HG03159 (cell line): ENCODE results near the gene NAPA.
A peak's percentile ranks its signal among the peaks of the same experiment; 100 is the strongest.

ENCODE experiments used
- ATAC-seq: cut with Tn5 transposase; IDR thresholded peaks from one replicate; pipeline ENCODE4 v1.9.1; 2021; ENCODE audit warnings: mild to moderate bottlenecking, moderate library complexity; ENCODE audit not compliant: unreplicated experiment

NAPA gene

DNA sequence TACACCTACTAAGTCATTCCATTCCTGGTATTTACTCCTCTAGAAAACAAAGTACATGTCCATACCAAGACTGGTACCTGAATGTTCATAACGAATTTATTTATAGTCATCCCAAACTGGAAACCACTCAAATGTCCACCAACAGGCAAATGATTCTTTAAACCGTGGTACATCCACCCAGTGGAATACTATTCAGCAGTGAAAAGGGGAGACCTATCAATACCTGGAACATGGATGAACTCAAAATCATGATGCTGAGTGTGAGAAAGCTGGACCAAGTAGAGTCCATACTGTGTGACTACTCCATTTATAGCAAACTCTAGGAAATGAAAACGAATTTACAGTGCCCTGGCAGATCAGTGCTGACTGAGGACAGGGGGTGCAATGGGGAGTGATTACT, 11.9 kb upstream of the NAPA start:
- no peak for ATAC-seq

DNA sequence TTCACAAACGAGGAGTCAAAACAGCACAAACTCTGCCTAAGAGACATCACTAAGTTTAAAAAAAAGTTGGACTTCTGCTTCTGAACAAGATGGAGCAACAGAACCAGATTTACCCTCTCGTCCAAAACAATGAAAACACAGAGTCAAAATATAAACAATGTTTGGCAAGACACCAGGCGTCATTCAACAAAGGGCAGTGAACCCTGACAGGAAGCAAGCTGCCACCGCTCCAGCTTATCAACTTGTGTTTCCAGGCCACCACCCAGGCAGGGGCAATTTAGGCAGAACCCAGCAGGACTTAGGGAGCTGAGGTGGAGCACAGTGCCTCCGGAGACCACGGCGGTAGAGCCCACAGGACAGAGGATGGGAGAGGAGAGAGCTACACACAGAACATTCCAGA, 8.6 kb upstream of the NAPA start:
- ATAC-seq: no peak

DNA sequence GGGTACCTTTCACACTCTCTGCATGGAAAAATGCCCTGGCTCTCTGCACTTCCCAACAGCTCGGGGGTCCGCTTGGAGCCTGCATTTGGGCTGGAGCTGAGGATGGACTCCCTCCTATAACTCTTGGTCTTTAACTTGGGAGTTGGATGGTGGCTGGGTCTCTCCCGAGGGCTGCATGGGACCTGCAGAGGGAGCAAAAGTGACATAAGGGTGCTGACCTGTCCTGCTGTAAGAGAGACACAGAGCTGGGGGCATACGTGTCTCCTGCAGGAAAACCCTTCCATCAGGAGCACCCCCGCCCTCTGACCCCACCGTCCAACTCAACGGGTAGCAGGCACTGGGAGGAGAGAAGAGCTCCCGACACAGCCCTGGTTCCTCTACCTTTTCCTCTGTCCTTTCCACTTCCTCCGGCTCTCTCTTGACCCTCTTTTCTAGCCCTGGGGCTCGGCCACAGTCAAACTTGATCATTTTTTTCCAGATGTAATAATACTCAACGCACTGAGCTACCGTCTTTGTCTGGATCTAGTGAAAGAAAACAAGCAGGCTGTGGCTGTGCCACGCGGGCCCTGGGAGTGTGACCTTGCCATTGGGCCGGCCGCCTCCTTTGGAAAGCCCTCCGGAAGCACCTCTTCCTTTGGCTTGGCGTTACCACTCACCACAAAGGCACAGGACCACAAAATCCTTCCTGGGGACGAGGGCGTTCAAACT, 6.8 kb upstream of the NAPA start:
- ATAC-seq: no peak

DNA sequence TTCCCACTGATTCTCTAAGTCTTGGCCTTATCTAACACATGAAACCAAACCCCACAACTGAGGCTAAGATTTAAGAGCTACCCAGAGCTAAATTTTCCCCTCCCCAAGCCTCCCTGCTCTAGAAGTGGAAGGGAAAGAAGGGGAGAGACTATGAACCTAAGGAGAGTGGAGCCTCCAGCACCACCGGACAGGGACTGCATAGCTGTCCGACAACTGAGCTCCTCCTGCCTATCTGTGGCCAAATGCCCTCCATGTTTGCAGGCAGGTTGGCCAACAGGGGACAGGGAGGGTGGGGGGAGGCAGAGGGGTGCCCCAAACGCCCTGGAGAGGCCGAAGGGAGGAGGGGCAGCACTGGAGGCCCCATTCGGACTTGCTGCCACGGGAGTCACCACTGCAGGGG, 6.0 kb upstream of the NAPA start:
- no peak for ATAC-seq

DNA sequence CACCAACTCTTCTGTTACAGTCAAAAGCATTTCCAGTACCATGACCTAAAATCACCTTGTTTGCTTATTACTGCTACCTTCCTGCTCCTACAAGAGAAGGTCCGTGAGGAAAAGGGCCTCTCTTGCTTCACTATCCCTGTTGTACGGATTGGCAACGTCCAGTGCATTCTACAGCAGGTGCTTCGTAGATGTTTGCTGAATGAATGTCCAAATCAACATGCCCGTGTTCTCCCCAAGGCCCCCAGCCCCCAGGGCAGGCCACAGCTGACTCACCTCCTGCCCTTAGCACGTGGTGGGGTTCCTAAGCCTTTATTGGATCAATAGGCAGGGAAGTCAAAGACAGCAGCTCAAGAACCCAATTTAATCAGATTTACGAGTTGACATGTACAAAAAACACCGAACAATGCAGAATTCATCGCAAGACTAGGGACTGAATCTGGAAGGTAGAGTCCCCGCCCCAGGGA, 5.5 kb upstream of the NAPA start:
- ATAC-seq: no peak

DNA sequence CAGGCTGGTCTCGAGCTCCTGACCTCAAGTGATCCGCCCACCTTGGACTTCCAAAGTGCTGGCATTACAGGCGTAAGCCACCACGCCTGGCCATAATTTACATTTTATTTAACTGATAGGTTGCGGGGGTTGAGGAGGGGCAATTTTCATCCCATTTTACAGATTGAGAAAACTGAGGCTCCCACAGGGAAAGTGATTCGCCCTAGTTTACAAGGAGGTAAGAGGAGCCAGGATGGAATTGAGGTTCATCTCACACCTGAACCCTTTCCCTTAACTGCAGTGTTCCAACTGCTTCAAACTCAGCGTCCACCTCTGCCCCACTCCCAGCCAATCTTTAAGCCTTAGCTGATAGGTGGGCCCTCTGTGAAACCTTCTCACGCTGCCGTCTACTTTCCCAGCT, 4.0 kb upstream of the NAPA start:
- ATAC-seq: no peak

DNA sequence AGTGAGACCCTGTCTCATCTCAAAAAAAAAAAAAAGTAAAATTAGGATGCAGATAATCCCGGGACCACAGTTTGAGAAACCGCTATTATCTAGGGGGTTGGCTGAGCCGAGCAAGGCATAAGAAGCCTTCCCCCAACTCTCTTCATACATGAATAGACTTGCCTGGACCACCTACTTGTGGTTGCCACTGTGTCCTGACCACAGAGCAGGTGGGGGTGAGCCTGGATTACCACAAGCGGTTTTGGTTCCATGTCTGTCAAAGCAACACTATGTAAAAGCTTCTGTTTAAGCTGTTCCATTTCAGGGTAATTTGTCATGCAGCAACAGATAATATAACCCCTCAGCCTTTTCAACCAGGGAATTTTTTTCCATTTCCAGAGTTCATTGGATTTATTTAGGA, 3.3 kb upstream of the NAPA start:
- no peak for ATAC-seq

DNA sequence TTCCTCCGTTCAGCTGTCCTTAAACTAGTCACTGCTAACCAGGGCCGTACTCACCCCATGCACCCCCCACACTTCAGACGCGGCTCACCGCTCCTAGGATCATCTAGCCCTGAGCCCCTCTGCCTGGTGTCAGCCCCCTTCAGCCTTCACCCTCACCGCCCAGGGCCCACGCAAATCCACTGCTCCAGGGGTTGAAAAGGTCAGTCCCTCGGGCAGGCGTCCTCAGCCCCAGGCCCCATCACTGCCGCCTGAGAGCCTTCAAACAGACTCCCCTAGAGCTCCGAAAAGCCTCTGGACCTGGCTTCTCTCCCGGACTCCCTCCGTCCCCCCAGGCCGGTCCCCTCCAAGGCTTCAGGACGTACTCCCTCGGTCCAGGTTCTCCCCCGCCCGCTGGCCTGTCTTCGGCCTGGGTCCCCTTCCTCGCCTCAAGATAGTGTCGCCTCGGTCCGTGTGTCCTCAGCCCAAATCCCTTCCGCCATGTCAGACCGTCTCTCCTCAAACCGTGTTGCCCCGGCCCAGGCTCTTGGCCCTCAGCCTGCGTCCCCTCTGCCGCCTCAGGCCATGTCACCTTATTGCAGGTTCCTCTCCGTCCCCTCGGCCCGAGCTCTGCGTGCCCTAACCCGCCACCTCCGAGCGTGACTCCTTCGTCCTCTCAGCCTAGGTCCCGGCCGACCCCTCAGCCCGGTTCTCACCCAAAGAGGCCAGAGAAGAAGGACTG, 553 bp downstream of the NAPA start:
- peak; percentile 3 for ATAC-seq

DNA sequence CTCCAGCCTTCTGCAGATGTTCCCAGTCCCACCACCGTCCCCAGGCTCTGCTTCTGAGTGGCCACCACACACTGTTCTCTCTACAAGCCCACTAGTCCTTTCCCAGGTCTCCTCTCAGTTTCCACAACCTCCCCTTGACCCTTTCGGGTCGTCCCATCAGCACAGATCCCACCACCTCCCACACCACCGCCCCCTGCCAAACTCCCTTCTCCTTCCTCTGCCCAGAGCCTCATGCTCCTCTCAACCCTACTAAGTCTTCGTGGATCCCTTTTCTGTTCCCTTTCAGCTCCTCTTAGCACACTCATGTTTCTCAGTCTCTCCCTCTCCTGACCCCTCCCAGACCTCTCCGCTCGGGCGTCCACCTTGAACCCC, 1.9 kb downstream of the NAPA start:
- ATAC-seq: no peak

DNA sequence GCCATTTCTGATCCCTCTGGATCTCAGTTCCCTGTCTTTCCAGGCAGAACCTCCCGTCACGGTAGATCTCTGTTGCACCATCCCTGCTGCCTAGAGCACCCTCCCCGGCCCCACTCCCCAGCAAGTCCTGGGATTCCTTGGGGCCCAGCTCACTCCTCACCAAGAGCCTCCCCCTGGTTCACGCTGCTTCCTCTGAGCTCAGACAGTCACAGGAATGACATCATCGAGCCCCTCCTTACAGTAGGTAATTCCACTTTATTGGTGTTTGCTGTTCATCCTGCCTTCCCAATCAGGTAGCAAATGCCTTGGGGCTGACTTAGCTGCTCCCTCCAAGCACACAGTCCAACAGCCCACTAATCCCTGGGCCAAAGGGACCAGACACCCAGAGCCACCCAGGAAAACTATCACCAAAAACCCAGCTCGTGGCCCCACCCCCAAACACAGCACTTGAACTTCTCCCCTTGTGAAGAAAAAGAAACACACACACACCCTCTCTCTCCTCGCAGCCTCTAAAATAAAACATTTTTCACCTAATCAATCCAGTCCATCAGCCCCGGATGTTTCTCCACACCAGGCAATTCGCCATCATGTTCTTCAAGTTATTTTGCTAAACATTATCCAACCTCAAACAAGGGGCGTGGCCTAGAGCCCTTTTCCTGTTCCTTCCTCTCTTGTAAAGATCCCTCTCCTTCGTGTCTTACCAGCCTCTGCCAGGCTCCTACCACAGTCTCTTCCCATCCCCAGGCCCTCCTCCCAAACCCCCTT, 2.5 kb downstream of the NAPA start:
- ATAC-seq: no peak

DNA sequence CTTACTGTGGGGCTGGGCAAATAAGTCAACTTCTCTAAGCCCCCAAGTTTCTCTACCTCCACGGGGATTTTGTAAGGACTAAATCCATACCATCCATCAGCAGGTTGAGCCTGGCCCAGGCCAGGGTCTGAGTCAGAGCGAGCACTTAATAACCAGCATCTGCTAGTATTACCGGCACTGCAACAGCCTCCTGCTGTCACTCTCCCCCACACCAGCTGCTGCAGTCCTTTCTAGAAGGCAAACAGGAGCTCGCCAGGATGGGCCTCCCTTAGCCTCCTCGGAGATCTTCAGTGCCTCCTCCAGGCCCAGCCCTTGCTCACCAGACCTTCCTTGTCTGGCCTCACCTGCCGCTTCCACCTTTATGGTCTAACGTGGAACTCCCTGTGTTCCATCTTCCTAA, 3.2 kb downstream of the NAPA start:
- ATAC-seq: no peak

DNA sequence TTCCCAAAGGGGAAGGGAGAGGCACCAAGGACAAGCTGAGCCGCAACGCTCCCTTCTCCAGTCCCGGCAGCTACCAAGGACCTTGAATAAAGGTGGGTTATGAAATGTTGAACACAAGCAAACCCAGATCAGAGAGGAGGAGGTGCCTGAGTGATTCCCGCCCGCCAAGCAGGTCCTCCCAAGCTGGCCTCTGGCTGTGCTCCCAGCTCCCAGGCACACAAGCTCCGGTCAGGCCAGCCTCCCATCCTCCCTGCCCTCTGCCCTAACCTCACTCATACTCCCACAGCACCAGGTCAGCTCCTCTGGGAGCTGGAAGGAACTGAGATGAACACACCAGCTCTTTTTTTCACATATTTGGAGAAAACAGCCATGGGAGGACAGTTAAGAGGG, 3.7 kb downstream of the NAPA start:
- no peak for ATAC-seq

DNA sequence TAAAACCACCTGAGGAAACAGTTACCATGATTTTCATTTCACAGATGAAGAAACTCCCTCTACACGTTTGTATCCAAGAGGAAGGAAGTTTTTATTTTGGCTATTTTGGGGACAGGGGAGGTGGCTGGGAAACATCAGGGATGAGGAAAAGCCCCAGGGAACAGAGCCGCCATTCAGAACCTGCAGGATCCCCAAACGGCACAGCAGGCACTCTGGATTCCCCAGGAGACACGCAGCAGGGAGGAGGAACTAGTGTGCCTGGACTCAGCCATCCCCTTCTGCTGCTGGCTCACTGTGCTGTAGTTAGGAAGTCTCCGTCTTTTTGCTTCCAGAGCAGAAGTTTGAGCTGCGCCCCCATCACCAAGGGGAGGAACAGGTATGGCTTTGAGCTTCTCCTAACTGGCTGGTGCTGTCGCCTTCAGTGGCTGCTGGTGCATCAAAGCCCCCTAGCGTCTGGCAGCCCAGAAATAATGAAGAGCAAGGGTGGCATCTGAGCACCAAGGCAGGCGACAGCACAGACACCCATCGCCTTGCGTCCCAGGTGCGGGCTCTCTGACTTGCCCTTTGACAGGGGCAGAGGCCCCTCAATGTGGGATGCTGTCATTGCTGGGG, 4.2 kb downstream of the NAPA start:
- no peak for ATAC-seq

DNA sequence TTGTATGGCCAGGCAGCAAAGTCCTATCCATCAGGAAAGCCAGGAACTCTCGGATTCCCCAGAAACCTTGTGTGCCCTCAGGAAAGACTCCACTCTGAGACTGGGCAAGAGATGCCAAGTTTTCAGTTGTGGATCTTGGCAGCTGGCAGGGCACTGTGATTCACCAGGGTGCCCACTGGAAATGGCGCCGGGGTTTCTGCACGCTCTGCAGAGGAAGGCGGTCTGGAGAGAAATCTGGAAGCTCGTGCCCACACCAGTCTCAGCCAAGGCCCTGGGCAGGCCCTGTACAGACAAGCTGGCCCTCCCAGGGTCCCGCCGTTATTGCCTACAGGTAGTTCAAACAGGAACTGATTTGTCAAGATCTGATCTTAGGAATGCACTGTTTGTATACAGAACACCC, 4.9 kb downstream of the NAPA start:
- ATAC-seq: no peak

DNA sequence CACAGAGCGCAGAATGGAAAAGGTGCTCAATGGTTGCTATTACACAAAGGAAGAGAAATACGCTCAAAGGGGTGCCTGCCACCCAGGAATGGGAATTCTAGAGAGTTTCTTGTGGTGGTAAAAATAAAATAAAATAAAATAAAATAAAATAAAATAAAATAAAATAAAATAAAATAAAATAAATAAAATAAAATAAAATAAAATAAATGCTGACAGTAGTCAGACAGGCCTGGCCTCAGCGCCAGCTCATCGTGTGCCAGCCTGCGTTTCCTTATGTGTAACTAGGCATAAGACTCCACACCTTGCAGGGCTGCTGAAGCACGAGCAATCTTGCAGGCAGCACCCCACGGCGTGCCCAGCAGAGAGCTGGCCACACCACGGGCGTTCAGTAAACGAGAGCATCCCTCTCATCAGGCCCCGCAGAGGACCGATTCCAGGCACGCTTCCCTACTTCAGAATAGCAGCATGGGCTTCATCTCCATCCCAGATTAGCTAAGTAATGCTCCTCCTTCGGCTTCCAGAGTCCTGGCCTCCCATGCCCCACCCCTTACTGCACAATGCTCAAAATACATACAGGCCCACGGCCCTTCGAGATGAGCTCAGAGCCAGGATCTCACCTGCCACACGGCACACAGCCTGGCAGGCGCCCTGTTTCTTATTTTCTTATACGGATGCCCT, 5.6 kb downstream of the NAPA start:
- no peak for ATAC-seq

DNA sequence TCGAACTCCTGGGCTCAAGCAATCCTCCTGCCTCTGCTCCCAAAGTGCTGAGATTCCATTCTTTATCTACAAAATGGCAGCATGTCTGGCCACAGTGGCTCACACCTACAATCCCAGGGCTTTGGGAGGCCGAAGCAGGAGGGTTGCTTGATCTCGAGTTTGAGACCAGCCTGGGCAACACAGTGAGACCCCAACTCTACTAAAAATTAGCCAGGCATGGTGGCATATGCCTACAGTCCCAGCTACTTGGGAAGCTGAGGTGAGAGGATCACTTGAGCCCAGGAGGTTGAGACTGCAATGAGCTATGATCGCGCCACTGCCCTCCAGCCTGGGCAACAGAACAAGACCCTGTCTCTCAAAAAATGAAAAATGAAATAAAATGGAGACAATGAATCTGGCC, 6.1 kb downstream of the NAPA start:
- ATAC-seq: no peak

DNA sequence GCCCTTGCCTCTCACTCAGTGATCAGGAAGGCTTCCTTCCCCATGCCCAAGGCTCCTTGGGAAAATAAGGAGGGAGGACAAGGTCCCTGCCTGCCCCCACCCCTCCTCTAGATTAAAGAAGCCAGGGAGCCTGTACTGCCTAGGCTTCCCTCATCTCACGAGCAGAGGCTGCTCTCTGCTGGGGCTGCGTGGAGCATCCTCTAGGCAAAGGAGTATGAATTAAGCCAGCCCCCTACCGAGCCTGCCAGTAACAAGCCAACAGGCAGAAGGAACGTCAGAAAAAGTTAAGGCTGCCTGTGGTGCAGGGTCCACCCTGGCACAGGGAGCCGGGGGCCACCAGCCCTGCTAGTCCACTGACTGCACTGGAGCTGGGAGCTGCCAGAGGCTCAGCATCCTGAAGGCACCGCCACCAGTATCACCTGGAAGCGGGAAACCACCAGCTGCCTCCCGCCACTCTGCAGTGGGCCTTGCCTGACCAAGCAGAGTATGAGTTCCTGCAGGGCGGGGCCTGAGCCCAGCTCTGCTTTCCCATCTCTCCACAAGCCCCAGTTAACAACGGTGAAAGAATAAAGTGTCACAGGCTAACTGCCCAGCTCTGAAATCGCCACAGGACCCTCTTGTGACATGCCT, 6.8 kb downstream of the NAPA start:
- no peak for ATAC-seq

DNA sequence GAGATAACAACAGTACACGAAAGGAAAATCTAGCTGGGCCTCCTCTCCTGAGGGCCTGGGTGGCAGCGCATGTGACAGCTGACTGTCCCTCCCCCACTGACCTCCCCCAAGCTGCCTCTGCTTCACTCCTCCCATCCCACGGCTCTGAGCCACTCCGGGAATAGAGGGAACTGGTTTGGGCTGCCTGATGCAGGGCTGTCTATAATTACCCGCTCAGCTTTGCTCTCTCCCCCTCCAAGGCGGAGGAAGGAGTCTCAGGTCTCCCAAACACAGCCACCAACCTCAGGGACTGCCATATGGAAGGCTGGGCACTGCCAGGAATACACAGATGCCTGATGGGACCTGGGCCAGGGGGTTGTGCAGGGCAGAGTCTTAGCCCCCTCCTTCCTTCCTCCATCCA, 7.9 kb downstream of the NAPA start:
- no peak for ATAC-seq

DNA sequence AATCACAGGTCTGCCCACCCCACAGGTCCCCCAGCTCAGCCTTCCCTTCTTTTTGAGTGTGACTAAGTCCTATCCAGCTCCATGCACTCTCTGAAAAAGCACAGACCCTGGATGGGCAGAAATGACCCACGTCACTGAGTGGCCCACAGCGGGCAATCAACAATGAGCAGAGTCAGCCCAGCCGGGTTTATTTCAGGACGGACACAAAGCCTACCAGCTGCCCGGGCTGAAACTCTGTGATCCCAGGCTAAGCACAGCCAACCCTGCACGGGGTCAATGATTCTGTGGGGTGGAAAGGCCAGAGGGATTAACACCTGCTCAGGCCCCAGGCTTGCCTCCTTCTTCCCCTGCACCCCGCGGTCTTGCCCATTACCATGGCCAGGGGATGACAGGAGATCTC, 8.4 kb downstream of the NAPA start:
- ATAC-seq: no peak

DNA sequence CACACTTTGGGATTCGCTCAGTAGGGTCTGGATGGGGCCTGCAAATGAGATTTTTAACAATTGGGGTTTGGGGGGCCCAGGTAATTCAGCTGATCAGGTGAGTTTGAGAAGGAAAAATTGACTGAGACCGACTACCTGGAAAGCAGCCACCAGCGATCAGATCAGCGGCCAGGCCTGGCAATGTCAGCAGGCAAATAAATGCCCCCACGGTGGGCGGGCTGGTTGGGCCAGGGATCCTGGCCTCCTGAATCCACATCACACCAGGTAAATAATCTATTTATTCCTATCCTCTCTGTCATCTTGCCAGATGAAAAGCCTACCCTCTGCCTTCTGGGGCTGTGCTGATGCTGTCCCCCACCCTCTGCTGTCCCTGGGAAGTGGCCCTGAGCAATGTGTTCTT, 9.4 kb downstream of the NAPA start:
- no peak for ATAC-seq

DNA sequence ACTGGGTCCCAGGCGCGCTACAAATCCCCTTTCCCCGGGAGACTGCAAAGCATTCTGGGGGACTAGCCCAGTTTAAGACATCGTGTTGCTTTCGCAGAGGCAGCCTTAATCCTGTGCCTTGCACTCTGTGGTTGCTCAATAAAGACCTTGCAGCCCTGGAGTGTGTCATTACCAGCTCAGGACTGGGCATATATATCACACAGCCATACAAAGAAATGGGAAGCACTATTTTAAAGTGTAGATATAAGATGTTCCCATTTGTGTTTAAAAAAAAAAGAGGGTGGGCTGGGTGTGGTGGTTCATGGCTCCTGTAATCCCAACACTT, 11.1 kb downstream of the NAPA start:
- no peak for ATAC-seq
